Measurements from ENCODE around the gene STARD13.

DNA sequence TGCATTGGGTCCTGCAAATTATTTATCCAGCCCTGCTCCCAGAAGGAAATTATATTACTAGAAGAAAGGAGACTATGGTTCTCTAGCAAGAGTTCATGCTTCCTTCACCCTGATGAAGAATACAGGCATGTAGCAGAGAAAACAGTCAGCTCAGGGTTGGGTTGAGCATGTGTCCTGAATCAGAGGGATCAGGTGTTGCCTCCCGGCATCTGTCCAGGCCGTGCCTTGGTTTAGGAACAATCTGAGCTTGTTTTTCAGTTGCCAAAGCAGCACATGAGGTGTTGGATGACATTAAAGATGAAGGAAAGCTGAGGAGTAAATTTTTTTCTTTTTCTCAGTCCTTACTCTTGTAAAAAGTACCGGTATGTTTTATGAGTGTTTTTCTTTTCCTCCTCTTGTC is 207.3 kb downstream of the STARD13 start:
- no peak for TF ChIP-seq GATA2 (IDR thresholded peaks at IDR 0.05; ENCODE audit: low read depth, low read length)
- TF ChIP-seq GATA3 (IDR thresholded peaks at IDR 0.05; ENCODE audit: low read depth, low read length), result no peak
